Trophoblast cell (in vitro differentiated cells and primary cell): Measurements from ENCODE around the gene NBAS.

ENCODE experiments used
- DNase-seq, 2 donors: peaks; one replicate each; pipeline ENCODE4 v3.0.0-alpha.2; 2016
- H2AFZ ChIP-seq: 2 replicates; pipeline ENCODE4 v1.6.1; 2013; ENCODE audit warnings: low read length, moderate library complexity, mild to moderate bottlenecking; ENCODE audit not compliant: insufficient read depth, poor library complexity
- H2AK5ac ChIP-seq: 2 replicates; pipeline ENCODE4 v1.6.1; 2013; ENCODE audit warnings: mild to moderate bottlenecking, low read length
- H2BK120ac ChIP-seq: 2 replicates; pipeline ENCODE4 v1.6.1; 2013; ENCODE audit warnings: low read length, mild to moderate bottlenecking, moderate library complexity; ENCODE audit not compliant: insufficient read depth, poor library complexity
- H2BK12ac ChIP-seq: 2 replicates; pipeline ENCODE4 v1.6.1; 2013; ENCODE audit warnings: mild to moderate bottlenecking, low read length, moderate library complexity
- H2BK5ac ChIP-seq: 2 replicates; pipeline ENCODE4 v1.6.1; 2013; ENCODE audit warnings: low read length, low read depth, moderate library complexity, mild to moderate bottlenecking; ENCODE audit not compliant: poor library complexity
- H3K14ac ChIP-seq: 2 replicates; pipeline ENCODE4 v1.6.1; 2013; ENCODE audit warnings: mild to moderate bottlenecking, low read length
- H3K18ac ChIP-seq: 2 replicates; pipeline ENCODE4 v1.6.1; 2013; ENCODE audit warnings: mild to moderate bottlenecking, low read length
- H3K23ac ChIP-seq: 2 replicates; pipeline ENCODE4 v1.6.1; 2013; ENCODE audit warnings: low read length
- H3K27ac ChIP-seq: 2 replicates; pipeline ENCODE4 v1.5.1; 2013; ENCODE audit warnings: low read depth, mild to moderate bottlenecking, inconsistent platforms, low read length, moderate library complexity
- H3K27me3 ChIP-seq: 2 replicates; pipeline ENCODE4 v1.6.1; 2013; ENCODE audit warnings: inconsistent platforms, mild to moderate bottlenecking, low read length, moderate library complexity; ENCODE audit not compliant: insufficient read depth
- H3K36me3 ChIP-seq, 2 experiments: 1 replicate in 1 of 2; 2 replicates in 1 of 2; pipeline ENCODE4 v1.6.1; 2013; ENCODE audit warnings: low read length in 2 of 2, mild to moderate bottlenecking in 2 of 2, moderate library complexity in 1 of 2; ENCODE audit not compliant: insufficient read depth in 2 of 2, control insufficient read depth in 1 of 2
- H3K4ac ChIP-seq: 2 replicates; pipeline ENCODE4 v1.6.1; 2013; ENCODE audit warnings: low read depth, mild to moderate bottlenecking, low read length, moderate library complexity
- H3K4me1 ChIP-seq, 2 experiments: 1 replicate in 1 of 2; 2 replicates in 1 of 2; pipeline ENCODE4 v1.6.1; 2013; ENCODE audit warnings: low read length in 2 of 2, mild to moderate bottlenecking in 2 of 2, moderate library complexity in 1 of 2; ENCODE audit not compliant: insufficient read depth in 2 of 2, control insufficient read depth in 1 of 2
- H3K4me2 ChIP-seq: 2 replicates; pipeline ENCODE4 v1.6.1; 2013; ENCODE audit warnings: inconsistent platforms, mild to moderate bottlenecking, low read length, moderate library complexity
- H3K4me3 ChIP-seq: 2 replicates; pipeline ENCODE4 v1.5.1; 2013; ENCODE audit warnings: mild to moderate bottlenecking, low read depth, low read length, inconsistent platforms
- H3K79me1 ChIP-seq: one replicate; pipeline ENCODE4 v1.6.1; 2013; ENCODE audit warnings: low read length
- H3K79me2 ChIP-seq: 2 replicates; pipeline ENCODE4 v1.6.1; 2013; ENCODE audit warnings: low read length, mild to moderate bottlenecking; ENCODE audit not compliant: control insufficient read depth, insufficient read depth, poor library complexity
- H3K9ac ChIP-seq: 2 replicates; pipeline ENCODE4 v1.6.1; 2013; ENCODE audit warnings: mild to moderate bottlenecking, low read length
- H3K9me3 ChIP-seq: 2 replicates; pipeline ENCODE4 v1.6.1; 2013; ENCODE audit warnings: low read depth, mild to moderate bottlenecking, control low read depth, inconsistent platforms, low read length; ENCODE audit not compliant: insufficient read depth
- H4K12ac ChIP-seq: 2 replicates; pipeline ENCODE4 v1.6.1; 2013; ENCODE audit warnings: low read depth, mild to moderate bottlenecking, low read length, moderate library complexity
- H4K8ac ChIP-seq: 2 replicates; pipeline ENCODE4 v1.6.1; 2013; ENCODE audit warnings: low read depth, mild to moderate bottlenecking, low read length, moderate library complexity
- H4K91ac ChIP-seq: one replicate; pipeline ENCODE4 v1.6.1; 2013; ENCODE audit warnings: low read depth, mild to moderate bottlenecking, low read length, moderate library complexity
- WGBS: extraction: QIAGEN DNeasy Blood & Tissue Kit; methylation state at CpG from one replicate; pipeline ENCODE4 v1.1.7; 2013; ENCODE audit warnings: missing lambda C conversion rate; ENCODE audit not compliant: insufficient read length, insufficient coverage; ENCODE audit errors: extremely low coverage; 5-methylcytosine and 5-hydroxymethylcytosine counted together

The NBAS gene

DNA sequence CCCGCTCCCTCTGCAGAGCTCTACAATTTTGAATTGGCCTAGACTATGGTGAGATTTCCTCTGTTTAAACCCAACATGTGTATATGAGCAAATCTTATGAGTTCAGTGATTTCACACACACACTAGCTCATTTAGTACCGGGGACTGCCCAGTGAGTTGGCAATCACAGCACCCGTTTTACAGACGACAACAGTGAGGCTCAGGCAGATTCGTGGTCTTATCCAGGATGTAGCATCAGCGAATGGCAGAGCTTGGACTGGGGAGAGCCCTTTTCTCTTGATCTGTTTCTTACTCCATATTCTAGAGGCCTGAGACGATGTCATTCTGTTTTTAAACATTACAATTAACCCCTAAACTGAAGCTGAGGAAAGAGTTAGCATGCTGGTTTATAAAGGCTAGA is 419.9 kb downstream of the NBAS start:
- peaks cover 7% of the 10 kb centered on the region for H3K79me1 ChIP-seq
- no peak overlapping the region for H2BK5ac ChIP-seq
- WGBS, result 100% methylated on average over 1 of the region's 7 CpGs
- H3K4me2 ChIP-seq, result no peak overlapping the region
- no peak overlapping the region for H2BK120ac ChIP-seq
- no peaks in the 10 kb centered on the region for H3K36me3 ChIP-seq
- DNase-seq, result no peak
- H3K23ac ChIP-seq, result no peak overlapping the region
- H3K14ac ChIP-seq, result no peak overlapping the region
- peaks cover 2% of the 10 kb centered on the region for H3K9me3 ChIP-seq
- no peaks in the 10 kb centered on the region for H3K27me3 ChIP-seq
- no peaks in the 10 kb centered on the region for H3K79me2 ChIP-seq
- H4K91ac ChIP-seq, result no peak overlapping the region
- H3K9ac ChIP-seq, result no peak overlapping the region
- no peak overlapping the region for H3K4me3 ChIP-seq
- H3K4ac ChIP-seq, result no peak overlapping the region
- no peak overlapping the region for H3K18ac ChIP-seq
- H2BK12ac ChIP-seq, result no peak overlapping the region
- H3K4me1 ChIP-seq, result peaks cover 13% of the 10 kb centered on the region in 2 experiments
- H4K8ac ChIP-seq, result no peak overlapping the region
- no peak overlapping the region for H2AFZ ChIP-seq
- H4K12ac ChIP-seq, result no peak overlapping the region
- no peak overlapping the region for H3K27ac ChIP-seq
- no peak overlapping the region for H2AK5ac ChIP-seq

DNA sequence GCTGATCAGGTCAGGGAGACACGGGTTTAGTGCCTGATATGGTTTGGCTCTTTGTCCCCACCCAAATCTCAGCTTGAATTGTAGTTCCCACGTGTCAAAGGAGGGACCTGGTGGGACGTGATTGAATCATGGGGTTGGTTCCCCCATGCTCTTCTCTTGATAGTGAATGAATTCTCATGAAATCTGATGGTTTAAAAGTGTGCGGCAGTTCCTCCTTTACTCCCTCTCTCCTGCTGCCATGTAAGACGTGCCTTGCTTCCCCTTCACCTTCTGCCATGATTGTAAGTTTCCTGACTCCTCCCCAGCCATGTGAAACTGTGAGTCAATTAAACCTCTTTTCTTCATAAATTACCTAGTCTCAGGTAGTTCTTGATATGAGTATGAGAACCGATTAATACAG is 424.5 kb downstream of the NBAS start:
- no peak overlapping the region for H4K91ac ChIP-seq
- no peak overlapping the region for H4K12ac ChIP-seq
- no peak overlapping the region for H3K4ac ChIP-seq
- no peak overlapping the region for H3K27ac ChIP-seq
- H2BK120ac ChIP-seq, result no peak overlapping the region
- H3K9me3 ChIP-seq, result peaks cover 2% of the 10 kb centered on the region
- no peak overlapping the region for H2BK12ac ChIP-seq
- H3K36me3 ChIP-seq, result no peaks in the 10 kb centered on the region
- no peak overlapping the region for H3K23ac ChIP-seq
- DNase-seq, result no peak
- no peaks in the 10 kb centered on the region for H3K27me3 ChIP-seq
- H3K79me1 ChIP-seq, result no peaks in the 10 kb centered on the region
- H3K9ac ChIP-seq, result no peak overlapping the region
- H2BK5ac ChIP-seq, result no peak overlapping the region
- H3K4me2 ChIP-seq, result no peak overlapping the region
- H3K14ac ChIP-seq, result no peak overlapping the region
- H2AFZ ChIP-seq, result no peak overlapping the region
- no peak overlapping the region for H3K4me3 ChIP-seq
- H4K8ac ChIP-seq, result no peak overlapping the region
- H3K79me2 ChIP-seq, result no peaks in the 10 kb centered on the region
- no CpG with 5 or more reads among the region's 6 CpGs for WGBS
- H2AK5ac ChIP-seq, result no peak overlapping the region
- H3K4me1 ChIP-seq, result no peaks in the 10 kb centered on the region
- H3K18ac ChIP-seq, result no peak overlapping the region

DNA sequence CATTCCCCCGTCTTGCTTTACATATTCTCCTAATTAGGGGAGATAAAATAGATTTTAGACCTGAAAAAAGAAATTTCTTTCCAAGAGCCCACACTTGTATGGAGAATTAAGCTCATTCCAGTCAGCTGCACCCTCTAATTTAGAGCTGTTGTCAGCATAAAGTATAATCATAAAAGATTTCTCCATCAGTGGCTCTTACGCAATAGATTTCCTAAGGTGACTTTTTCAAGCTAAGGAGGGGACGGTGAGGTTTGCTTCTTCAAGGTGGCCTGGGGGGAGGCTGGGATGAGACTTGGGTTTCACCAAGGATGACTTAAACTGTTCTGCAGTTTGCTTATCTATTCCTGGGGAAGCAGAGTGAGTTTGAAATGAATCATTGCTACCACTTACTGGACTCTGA is 426.2 kb downstream of the NBAS start:
- H3K79me1 ChIP-seq, result no peaks in the 10 kb centered on the region
- no peak overlapping the region for H3K9ac ChIP-seq
- H2BK120ac ChIP-seq, result no peak overlapping the region
- H2AFZ ChIP-seq, result no peak overlapping the region
- no peak overlapping the region for H3K18ac ChIP-seq
- no peak overlapping the region for H3K4me3 ChIP-seq
- H3K27ac ChIP-seq, result no peak overlapping the region
- no peak for DNase-seq
- H3K23ac ChIP-seq, result no peak overlapping the region
- no peak overlapping the region for H4K91ac ChIP-seq
- H3K79me2 ChIP-seq, result no peaks in the 10 kb centered on the region
- H3K14ac ChIP-seq, result no peak overlapping the region
- H2AK5ac ChIP-seq, result no peak overlapping the region
- no peaks in the 10 kb centered on the region for H3K27me3 ChIP-seq
- H3K36me3 ChIP-seq, result no peaks in the 10 kb centered on the region
- H3K4ac ChIP-seq, result no peak overlapping the region
- H3K4me2 ChIP-seq, result no peak overlapping the region
- no peak overlapping the region for H4K12ac ChIP-seq
- H3K9me3 ChIP-seq, result peaks cover 1% of the 10 kb centered on the region
- H4K8ac ChIP-seq, result no peak overlapping the region
- no peaks in the 10 kb centered on the region for H3K4me1 ChIP-seq
- WGBS, result no CpG with 5 or more reads among the region's 3 CpGs
- H2BK5ac ChIP-seq, result no peak overlapping the region
- no peak overlapping the region for H2BK12ac ChIP-seq

DNA sequence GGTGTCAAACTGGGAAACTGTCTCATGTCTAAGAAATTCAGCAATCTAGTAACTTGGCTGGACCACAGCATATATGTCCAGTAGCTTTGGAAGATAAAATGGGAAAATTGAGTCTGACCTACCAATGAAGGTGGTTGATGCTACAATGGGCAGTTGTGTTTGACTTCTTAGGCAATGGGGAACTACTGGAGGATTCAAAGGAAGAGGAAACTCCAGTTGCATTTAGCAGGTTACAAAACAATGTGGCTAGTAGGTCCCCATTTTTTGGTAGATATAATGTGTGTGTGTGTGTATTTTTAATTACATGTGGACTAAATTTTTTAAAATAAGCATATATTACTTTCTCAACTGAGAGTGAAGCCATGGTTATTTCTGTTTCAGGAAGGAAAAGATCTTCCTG is 427.7 kb downstream of the NBAS start:
- DNase-seq, result no peak
- H3K18ac ChIP-seq, result no peak overlapping the region
- H4K8ac ChIP-seq, result no peak overlapping the region
- H3K79me1 ChIP-seq, result no peaks in the 10 kb centered on the region
- no peaks in the 10 kb centered on the region for H3K27me3 ChIP-seq
- no peak overlapping the region for H3K4ac ChIP-seq
- no peak overlapping the region for H4K91ac ChIP-seq
- no peak overlapping the region for H3K27ac ChIP-seq
- H3K9ac ChIP-seq, result no peak overlapping the region
- H2AK5ac ChIP-seq, result no peak overlapping the region
- no peak overlapping the region for H3K14ac ChIP-seq
- H3K4me3 ChIP-seq, result no peak overlapping the region
- no peak overlapping the region for H3K4me2 ChIP-seq
- H3K79me2 ChIP-seq, result no peaks in the 10 kb centered on the region
- H3K4me1 ChIP-seq, result no peaks in the 10 kb centered on the region
- no peaks in the 10 kb centered on the region for H3K9me3 ChIP-seq
- H3K36me3 ChIP-seq, result no peaks in the 10 kb centered on the region
- no peak overlapping the region for H2BK120ac ChIP-seq
- H2AFZ ChIP-seq, result no peak overlapping the region
- no peak overlapping the region for H2BK5ac ChIP-seq
- no peak overlapping the region for H2BK12ac ChIP-seq
- H4K12ac ChIP-seq, result no peak overlapping the region
- H3K23ac ChIP-seq, result no peak overlapping the region

DNA sequence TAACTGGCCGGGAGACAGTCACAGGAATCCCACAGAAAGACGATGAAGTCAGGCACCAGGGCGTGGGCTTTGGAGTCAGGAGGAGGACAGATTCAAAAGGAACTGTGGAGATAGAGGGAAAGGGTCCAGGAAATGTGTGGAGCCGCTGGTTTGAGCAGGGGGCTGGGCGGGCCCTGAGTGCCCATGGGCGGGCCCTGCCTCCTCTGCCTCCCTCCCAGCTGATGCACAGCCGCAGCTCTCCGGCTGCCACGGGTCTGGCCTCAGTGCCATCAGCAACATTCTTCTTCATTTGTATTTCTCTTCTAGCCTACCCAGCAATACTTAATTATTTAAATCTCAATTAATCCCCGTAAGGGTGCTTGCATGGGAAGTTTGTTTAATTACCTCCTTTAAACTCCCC is 432.3 kb downstream of the NBAS start:
- Histone ChIP-seq H3K27me3 (no peaks in the 10 kb centered on the region), H4K8ac (no peak overlapping the region), H3K23ac (no peak overlapping the region), H2BK5ac (no peak overlapping the region), H3K79me1 (no peaks in the 10 kb centered on the region), H3K4me1 (no peaks in the 10 kb centered on the region), H3K36me3 (no peaks in the 10 kb centered on the region), H3K9me3 (peaks cover 3% of the 10 kb centered on the region), H3K4me2 (no peak overlapping the region), H2AK5ac (no peak overlapping the region), H3K79me2 (no peaks in the 10 kb centered on the region), H3K9ac (no peak overlapping the region), H4K12ac (no peak overlapping the region), H3K18ac (no peak overlapping the region), H4K91ac (no peak overlapping the region), H3K4me3 (no peak overlapping the region), H2AFZ (no peak overlapping the region), H2BK12ac (no peak overlapping the region), H3K27ac (no peak overlapping the region), H3K4ac (no peak overlapping the region), H3K14ac (no peak overlapping the region), H2BK120ac (no peak overlapping the region)
- WGBS, result no CpG with 5 or more reads among the region's 10 CpGs
- DNase-seq, result no peak
